Ascending aorta (tissue), 2 donors: Measurements from ENCODE around the gene SUPT3H. TPM values are rescaled to one million over a fixed set of nuclear protein-coding genes. Genes with fewer than 3 reads are reported as not detected.
"Not testable (repeated sequence)": the region's sequence is repeated elsewhere in the genome, so short reads cannot be mapped to it uniquely, and the experiment has no call there.

Experiments
- DNase-seq, 2 donors: peaks; one replicate each; pipeline ENCODE4 v3.0.0-alpha.2; 2019; ENCODE audit warnings: low spot score in 2 of 2
- H3K27ac ChIP-seq, 2 donors: fragments of 200-600 bp; sonication (generic); one replicate each; pipeline ENCODE4 v1.5.1; 2016 to 2017; ENCODE audit warnings: mild to moderate bottlenecking in 1 of 2
- H3K27me3 ChIP-seq: fragments of 200-600 bp; sonication (generic); one replicate; pipeline ENCODE4 v1.5.1; 2017
- H3K36me3 ChIP-seq, 2 donors: fragments of 200-600 bp; sonication (generic); one replicate each; pipeline ENCODE4 v1.5.1; 2016
- H3K4me1 ChIP-seq, 2 donors: fragments of 200-600 bp; sonication (generic); one replicate each; pipeline ENCODE4 v1.5.1; 2016 to 2017; ENCODE audit warnings: mild to moderate bottlenecking in 1 of 2
- H3K4me3 ChIP-seq, 2 donors: fragments of 200-600 bp; sonication (generic); one replicate each; pipeline ENCODE4 v1.5.1; 2016 to 2017; ENCODE audit warnings: mild to moderate bottlenecking in 1 of 2
- H3K9me3 ChIP-seq, 2 donors: fragments of 200-600 bp; sonication (generic); one replicate each; pipeline ENCODE4 v1.5.1; 2016
- intact Hi-C: fragments of 100-400 bp; cut with DNase I; formaldehyde crosslinking; loops from one replicate; pipeline ENCODE4 v1.15.1; 2023
- total RNA-seq: library from RNA; depleted of rRNA; stranded (reverse); fragments of >200 nt; gene quantifications from one replicate; pipeline ENCODE4 v1.1.0, GENCODE V29; 2016
- TF ChIP-seq, protein P1 (sequence below), 3 experiments: fragments of 200-600 bp in 2 of 3; fragments of 450-650 bp in 1 of 3; sonication (generic) in 2 of 3; IDR thresholded peaks; one replicate each; pipeline ENCODE4 v1.5.1; 2016 to 2019; ENCODE audit warnings: antibody characterized with exemption in 3 of 3, mild to moderate bottlenecking in 1 of 3, moderate library complexity in 1 of 3

The SUPT3H gene
- total RNA-seq, 1 donor from 2014 or later = not detected

DNA sequence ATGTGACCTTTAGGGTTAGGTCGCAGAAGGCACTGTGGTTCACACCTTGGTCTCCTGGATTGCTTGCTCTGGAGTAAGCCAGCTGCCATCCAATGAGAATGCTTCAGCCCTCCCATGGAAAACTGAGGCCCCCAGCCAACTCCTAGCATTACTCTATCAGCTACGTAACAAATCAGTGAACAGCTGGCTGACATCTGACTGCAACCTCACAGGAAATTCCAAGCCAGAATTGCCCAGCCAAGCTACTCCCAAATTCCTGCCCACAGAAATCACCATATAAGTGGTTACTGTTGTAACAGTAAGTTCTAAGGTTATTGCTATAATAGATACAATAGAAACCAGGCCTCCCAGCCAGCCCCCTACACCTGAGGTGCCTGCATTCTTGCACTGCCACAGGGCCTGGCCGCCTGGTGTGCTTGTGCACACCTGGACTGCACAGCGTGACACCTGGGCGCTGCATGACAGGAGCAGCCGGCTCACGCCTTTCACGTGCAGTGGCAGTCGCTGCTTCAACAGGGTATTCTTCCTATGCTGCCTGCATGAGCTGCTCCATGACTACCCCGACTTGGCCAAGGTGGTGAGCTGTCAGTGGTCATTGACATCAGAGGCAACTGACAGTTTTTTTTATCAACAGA is 479.3 kb downstream of the SUPT3H start:
- no peaks in the 10 kb centered on the region for H3K27me3 ChIP-seq
- no peak overlapping the region for H3K27ac ChIP-seq
- H3K4me1 ChIP-seq = no peaks in the 10 kb centered on the region
- DNase-seq = no peak
- TF ChIP-seq, protein P1, sequence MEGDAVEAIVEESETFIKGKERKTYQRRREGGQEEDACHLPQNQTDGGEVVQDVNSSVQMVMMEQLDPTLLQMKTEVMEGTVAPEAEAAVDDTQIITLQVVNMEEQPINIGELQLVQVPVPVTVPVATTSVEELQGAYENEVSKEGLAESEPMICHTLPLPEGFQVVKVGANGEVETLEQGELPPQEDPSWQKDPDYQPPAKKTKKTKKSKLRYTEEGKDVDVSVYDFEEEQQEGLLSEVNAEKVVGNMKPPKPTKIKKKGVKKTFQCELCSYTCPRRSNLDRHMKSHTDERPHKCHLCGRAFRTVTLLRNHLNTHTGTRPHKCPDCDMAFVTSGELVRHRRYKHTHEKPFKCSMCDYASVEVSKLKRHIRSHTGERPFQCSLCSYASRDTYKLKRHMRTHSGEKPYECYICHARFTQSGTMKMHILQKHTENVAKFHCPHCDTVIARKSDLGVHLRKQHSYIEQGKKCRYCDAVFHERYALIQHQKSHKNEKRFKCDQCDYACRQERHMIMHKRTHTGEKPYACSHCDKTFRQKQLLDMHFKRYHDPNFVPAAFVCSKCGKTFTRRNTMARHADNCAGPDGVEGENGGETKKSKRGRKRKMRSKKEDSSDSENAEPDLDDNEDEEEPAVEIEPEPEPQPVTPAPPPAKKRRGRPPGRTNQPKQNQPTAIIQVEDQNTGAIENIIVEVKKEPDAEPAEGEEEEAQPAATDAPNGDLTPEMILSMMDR (IDR thresholded peaks at IDR 0.05) = no peak
- H3K4me3 ChIP-seq = no peak overlapping the region
- H3K36me3 ChIP-seq = no peaks in the 10 kb centered on the region
- intact Hi-C loops = no loop called here
- peaks cover 0 to 11% of the 10 kb centered on the region in 2 donors for H3K9me3 ChIP-seq

DNA sequence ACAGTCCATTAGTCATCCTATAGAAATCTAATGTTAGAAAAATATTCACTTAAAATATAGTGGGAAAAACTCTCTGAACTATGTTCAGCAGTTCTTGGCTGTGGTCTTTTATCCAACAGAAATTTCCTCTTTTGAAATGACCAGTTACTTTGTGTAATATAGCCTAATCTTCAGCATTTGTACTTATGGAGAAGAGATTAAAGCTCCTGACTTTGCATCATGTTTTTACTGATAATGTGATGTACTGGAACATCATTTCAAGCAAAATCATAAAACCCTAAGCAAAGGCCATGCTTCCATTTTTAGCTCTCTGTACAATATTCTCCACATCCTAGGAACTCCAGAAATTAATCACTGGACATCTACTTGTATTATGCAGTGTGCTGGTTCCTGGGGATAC is 480.4 kb downstream of the SUPT3H start:
- no peak for DNase-seq
- Histone ChIP-seq H3K4me3 (no peak overlapping the region), H3K27ac (no peak overlapping the region), H3K36me3 (no peaks in the 10 kb centered on the region), H3K4me1 (no peaks in the 10 kb centered on the region), H3K27me3 (no peaks in the 10 kb centered on the region), H3K9me3 (peaks cover 0 to 11% of the 10 kb centered on the region in 2 donors)
- TF ChIP-seq, protein P1 (IDR thresholded peaks at IDR 0.05) = no peak
- intact Hi-C loops = no loop called here

DNA sequence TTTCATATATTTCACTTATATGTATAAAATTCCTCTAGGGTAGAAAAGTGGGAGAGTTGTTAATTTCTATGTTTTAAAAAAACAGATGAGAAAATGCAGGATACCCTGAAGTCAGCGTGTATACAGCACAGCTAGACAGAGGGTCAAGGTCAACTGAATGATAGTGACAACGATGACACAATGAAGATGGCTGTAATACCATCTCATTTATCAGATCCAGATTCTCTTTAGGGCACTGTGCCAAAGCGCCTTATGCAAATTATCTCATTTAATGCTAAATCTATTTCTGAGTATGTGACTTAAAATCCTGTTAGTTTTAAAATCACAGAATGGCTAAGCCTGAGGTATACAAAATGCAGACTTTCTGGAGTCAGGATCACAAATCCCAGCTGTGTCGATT is 481.0 kb downstream of the SUPT3H start:
- intact Hi-C loops = no loop called here
- H3K4me1 ChIP-seq = no peaks in the 10 kb centered on the region
- H3K36me3 ChIP-seq = no peaks in the 10 kb centered on the region
- H3K9me3 ChIP-seq = peaks cover 0 to 11% of the 10 kb centered on the region in 2 donors
- no peaks in the 10 kb centered on the region for H3K27me3 ChIP-seq
- DNase-seq = no peak
- TF ChIP-seq, protein P1 (IDR thresholded peaks at IDR 0.05) = no peak
- no peak overlapping the region for H3K27ac ChIP-seq
- H3K4me3 ChIP-seq = no peak overlapping the region

DNA sequence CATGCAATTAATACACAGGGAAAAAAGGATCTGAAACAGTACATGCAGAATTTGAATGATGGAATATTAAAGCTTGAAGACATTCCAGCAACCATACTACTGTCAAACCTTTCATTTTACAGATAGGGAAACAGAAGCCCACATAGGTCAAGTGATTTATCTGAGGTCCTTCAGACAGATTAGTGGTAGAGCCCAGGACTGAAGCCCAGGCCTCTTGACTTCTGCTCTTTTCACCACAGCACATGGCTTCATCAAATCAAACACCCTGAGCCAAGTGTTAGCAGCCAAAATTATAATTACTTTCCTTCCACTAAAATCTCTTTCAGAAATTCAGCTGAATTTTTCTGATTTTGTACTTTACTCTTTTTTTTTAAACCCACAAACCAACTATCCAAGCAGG is 485.2 kb downstream of the SUPT3H start:
- TF ChIP-seq, protein P1 (IDR thresholded peaks at IDR 0.05) = no peak
- H3K9me3 ChIP-seq = peaks cover 0 to 11% of the 10 kb centered on the region in 2 donors
- H3K36me3 ChIP-seq = no peaks in the 10 kb centered on the region
- intact Hi-C loops = no loop called here
- no peak for DNase-seq
- H3K4me1 ChIP-seq = no peaks in the 10 kb centered on the region
- no peak overlapping the region for H3K27ac ChIP-seq
- no peak overlapping the region for H3K4me3 ChIP-seq
- no peaks in the 10 kb centered on the region for H3K27me3 ChIP-seq

DNA sequence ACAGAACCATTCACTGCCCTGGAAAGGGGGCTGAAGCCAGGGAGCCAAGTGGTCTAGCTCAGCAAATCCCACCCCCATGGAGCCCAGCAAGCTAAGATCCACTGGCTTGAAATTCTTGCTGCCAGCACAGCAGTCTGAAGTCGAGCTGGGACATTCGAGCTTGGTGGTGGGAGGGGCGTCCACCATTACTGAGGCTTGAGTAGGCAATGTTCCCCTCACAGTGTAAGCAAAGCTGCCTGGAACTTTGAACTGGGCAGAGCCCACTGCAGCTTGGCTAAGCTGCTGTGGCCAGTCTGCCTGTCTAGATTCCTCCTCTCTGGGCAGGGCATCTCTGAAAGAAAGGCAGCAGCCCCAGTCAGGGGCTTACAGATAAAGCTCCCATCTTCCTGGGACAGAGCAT is 498.7 kb downstream of the SUPT3H start:
- H3K4me3 ChIP-seq, intact Hi-C loops, H3K4me1 ChIP-seq, DNase-seq, H3K9me3 ChIP-seq, H3K27me3 ChIP-seq, H3K36me3 ChIP-seq, H3K27ac ChIP-seq: not testable (repeated sequence)

DNA sequence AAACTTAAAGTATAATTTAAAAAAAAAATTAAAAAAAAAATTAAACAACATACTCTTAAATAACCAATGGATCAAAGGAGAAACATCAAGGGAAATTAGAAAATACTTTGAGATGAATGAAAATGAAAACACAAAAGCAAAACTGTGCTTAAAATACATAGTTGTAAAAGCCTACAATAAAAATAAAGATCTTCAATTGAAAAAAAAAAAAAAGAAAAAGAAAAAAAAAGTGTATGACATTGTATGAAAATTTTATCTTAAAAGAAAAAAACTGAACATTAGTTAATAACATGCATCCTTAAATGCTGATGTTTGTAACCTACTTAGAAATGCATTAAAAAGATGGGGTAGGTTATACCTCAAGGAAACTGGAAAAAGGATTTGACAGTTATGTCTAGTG is 501.1 kb downstream of the SUPT3H start:
- DNase-seq, H3K9me3 ChIP-seq, H3K4me3 ChIP-seq, H3K27ac ChIP-seq, H3K36me3 ChIP-seq, intact Hi-C loops, H3K27me3 ChIP-seq, H3K4me1 ChIP-seq: not testable (repeated sequence)
